Natural killer cell treated with Interleukin-12 subunit alpha and Interleukin-12 subunit beta and Interleukin-15 and Interleukin-18, amount 100 ng/mL, for 72 hours (primary cell): ENCODE data around the gene KLRB1. TPM values are rescaled to one million over a fixed set of nuclear protein-coding genes. Genes with fewer than 3 reads are reported as not detected.
"Not testable (repeated sequence)": the region's sequence is repeated elsewhere in the genome, so short reads cannot be mapped to it uniquely, and the experiment has no call there.

Experiments
- ATAC-seq, 2 donors: fragments of 150-1000 bp; cut with Tn5 transposase in 1 of 2; sonication (Bioruptor Pico), chemical (Tn5 transposase) in 1 of 2; 2 replicates each; pipeline ENCODE4 v1.10.0; 2021
- DNase-seq: peaks from one replicate; pipeline ENCODE4 v3.0.0; 2022; ENCODE audit warnings: low spot score
- H3K27ac Mint-ChIP-seq, 2 donors: 1 replicate in 1 of 2; 2 replicates in 1 of 2; pipeline ENCODE4 v1.8.0; 2022; ENCODE audit warnings: mixed read lengths in 2 of 2, mild to moderate bottlenecking in 1 of 2, moderate library complexity in 1 of 2
- H3K27me3 Mint-ChIP-seq, 2 donors: 1 replicate in 1 of 2; 2 replicates in 1 of 2; pipeline ENCODE4 v1.8.0; 2022; ENCODE audit warnings: mixed read lengths in 2 of 2
- H3K36me3 Mint-ChIP-seq: one replicate; pipeline ENCODE4 v1.8.0; 2022; ENCODE audit warnings: mixed read lengths
- H3K4me1 Mint-ChIP-seq, 2 donors: 1 replicate in 1 of 2; 2 replicates in 1 of 2; pipeline ENCODE4 v1.8.0; 2022; ENCODE audit warnings: low read depth in 2 of 2, mixed read lengths in 2 of 2, mild to moderate bottlenecking in 1 of 2
- H3K4me3 Mint-ChIP-seq: one replicate; pipeline ENCODE4 v1.8.0; 2022; ENCODE audit warnings: mixed read lengths
- H3K9me3 Mint-ChIP-seq: 2 replicates; pipeline ENCODE4 v1.8.0; 2022; ENCODE audit warnings: mixed read lengths
- total RNA-seq, 2 donors: library from RNA; stranded (reverse); gene quantifications; one replicate each; pipeline ENCODE4 v1.2.3, GENCODE V29; 2022

The KLRB1 gene
- 10 to 100 TPM; 10.5 to 23.9 TPM for total RNA-seq

GRCh38 chr12:9607716-9608115 lies at the start of gene KLRB1:
Gene KLRB1, minus strand, starts transcription at chr12:9607916. Its CDS starts 77 bp downstream, at chr12:9607839.
- Mint-ChIP-seq H3K4me1 (peaks cover 77 to 80% of the 10 kb centered on the region in 2 donors), H3K9me3 (peaks cover 5% of the 10 kb centered on the region), H3K27ac (peak within 1 kb of the TSS; percentile 99), H3K36me3 (peaks cover 43% of the 10 kb centered on the region), H3K4me3 (peak within 1 kb of the TSS; percentile 99), H3K27me3 (no peaks in the 10 kb centered on the region)
- ATAC-seq (no peak), DNase-seq (no peak)

GRCh38 chr12:9651265-9651729 lies 43.6 kb upstream of the KLRB1 start:
- Mint-ChIP-seq H3K9me3 (peaks cover 4% of the 10 kb centered on the region), H3K4me1 (peaks cover 66 to 84% of the 10 kb centered on the region in 2 donors), H3K27me3 (no peaks in the 10 kb centered on the region), H3K27ac (peak overlapping the region; percentile 96 to 97), H3K4me3 (peak overlapping the region; percentile 100), H3K36me3 (peaks cover 67% of the 10 kb centered on the region)
- ATAC-seq = peak in 1 of 2 donors; percentile 24
- peak; percentile 78 for DNase-seq

GRCh38 chr12:9650151-9650576 lies 42.4 kb upstream of the KLRB1 start:
- no peak for DNase-seq
- Mint-ChIP-seq H3K9me3 (peaks cover 4% of the 10 kb centered on the region), H3K27ac (peak overlapping the region; percentile 96 to 97), H3K4me1 (peaks cover 59 to 79% of the 10 kb centered on the region in 2 donors), H3K36me3 (peaks cover 62% of the 10 kb centered on the region), H3K4me3 (peak overlapping the region; percentile 100), H3K27me3 (no peaks in the 10 kb centered on the region)
- ATAC-seq = no peak

- no peak for ATAC-seq
These were observed 41.8 kb upstream of the KLRB1 start for GRCh38 chr12:9649532-9649940.

GRCh38 chr12:9648701-9649531 lies 41.2 kb upstream of the KLRB1 start:
- Mint-ChIP-seq H3K27me3 (no peaks in the 10 kb centered on the region), H3K4me1 (peaks cover 58 to 82% of the 10 kb centered on the region in 2 donors), H3K9me3 (peaks cover 1% of the 10 kb centered on the region), H3K36me3 (peaks cover 57% of the 10 kb centered on the region), H3K4me3 (peak overlapping the region; percentile 100), H3K27ac (peak overlapping the region; percentile 96 to 97)
- no peak for ATAC-seq
- DNase-seq = no peak

More at GRCh38 chr12:9649532-9649940, 41.8 kb upstream of the KLRB1 start:
- Mint-ChIP-seq H3K4me1 (peaks cover 58 to 79% of the 10 kb centered on the region in 2 donors), H3K27me3 (no peaks in the 10 kb centered on the region), H3K9me3 (peaks cover 4% of the 10 kb centered on the region), H3K27ac (peak overlapping the region; percentile 96 to 97), H3K36me3 (peaks cover 61% of the 10 kb centered on the region), H3K4me3 (peak overlapping the region; percentile 100)
- no peak for DNase-seq

- Mint-ChIP-seq H3K27me3 (no peaks in the 10 kb centered on the region), H3K4me3 (peak overlapping the region; percentile 100), H3K36me3 (peaks cover 48% of the 10 kb centered on the region), H3K9me3 (no peaks in the 10 kb centered on the region), H3K4me1 (peaks cover 57 to 82% of the 10 kb centered on the region in 2 donors), H3K27ac (peak overlapping the region; percentile 96 to 97)
- peak; percentile 98 for DNase-seq
- ATAC-seq = peak; percentile 89 to 91
These were observed 40.3 kb upstream of the KLRB1 start for GRCh38 chr12:9647825-9648700.

GRCh38 chr12:9646794-9647781 lies 39.4 kb upstream of the KLRB1 start:
- peaks cover 4% of the 10 kb centered on the region for H3K9me3 Mint-ChIP-seq
- DNase-seq = no peak
- peaks cover 46% of the 10 kb centered on the region for H3K36me3 Mint-ChIP-seq
- H3K4me1 Mint-ChIP-seq = peaks cover 59 to 82% of the 10 kb centered on the region in 2 donors
- H3K4me3 Mint-ChIP-seq = peak overlapping the region; percentile 100
- no peaks in the 10 kb centered on the region for H3K27me3 Mint-ChIP-seq
- H3K27ac Mint-ChIP-seq = peak overlapping the region; percentile 96 to 97
- ATAC-seq = no peak

- ATAC-seq (peak; percentile 3 to 34), DNase-seq (peak; percentile 85)
- Mint-ChIP-seq H3K36me3 (peaks cover 35% of the 10 kb centered on the region), H3K4me3 (peak overlapping the region; percentile 100), H3K4me1 (peaks cover 47 to 68% of the 10 kb centered on the region in 2 donors), H3K27ac (peak overlapping the region; percentile 96 to 97)
- H3K27me3 Mint-ChIP-seq, H3K9me3 Mint-ChIP-seq: not testable (repeated sequence)
These were observed 37.4 kb upstream of the KLRB1 start for GRCh38 chr12:9644985-9645551.

GRCh38 chr12:9643266-9643660 lies 35.5 kb upstream of the KLRB1 start:
- peaks cover 41 to 55% of the 10 kb centered on the region in 2 donors for H3K4me1 Mint-ChIP-seq
- H3K36me3 Mint-ChIP-seq = peaks cover 21% of the 10 kb centered on the region
- peaks cover 4% of the 10 kb centered on the region for H3K9me3 Mint-ChIP-seq
- H3K4me3 Mint-ChIP-seq = peak overlapping the region; percentile 100
- peak overlapping the region; percentile 96 to 97 for H3K27ac Mint-ChIP-seq
- ATAC-seq = no peak
- no peaks in the 10 kb centered on the region for H3K27me3 Mint-ChIP-seq
- DNase-seq = no peak

- DNase-seq = peak; percentile 67
- peak; percentile 34 to 37 for ATAC-seq
- Mint-ChIP-seq H3K27ac (peak overlapping the region; percentile 96 to 97), H3K4me3 (peak overlapping the region; percentile 100), H3K9me3 (peaks cover 4% of the 10 kb centered on the region), H3K27me3 (no peaks in the 10 kb centered on the region), H3K36me3 (peaks cover 21% of the 10 kb centered on the region), H3K4me1 (peaks cover 41 to 55% of the 10 kb centered on the region in 2 donors)
These were observed 35.0 kb upstream of the KLRB1 start for GRCh38 chr12:9642606-9643265.

GRCh38 chr12:9640024-9640423 lies 32.3 kb upstream of the KLRB1 start:
- DNase-seq (no peak), ATAC-seq (no peak)
- H3K27me3 Mint-ChIP-seq = no peaks in the 10 kb centered on the region
- peaks cover 48 to 53% of the 10 kb centered on the region in 2 donors for H3K4me1 Mint-ChIP-seq
- H3K36me3 Mint-ChIP-seq = peaks cover 18% of the 10 kb centered on the region
- H3K4me3 Mint-ChIP-seq = no peak overlapping the region
- peaks cover 4% of the 10 kb centered on the region for H3K9me3 Mint-ChIP-seq
- no peak overlapping the region for H3K27ac Mint-ChIP-seq

GRCh38 chr12:9636851-9637206 lies 29.1 kb upstream of the KLRB1 start:
- Mint-ChIP-seq H3K9me3 (no peaks in the 10 kb centered on the region), H3K4me1 (peaks cover 38 to 39% of the 10 kb centered on the region in 2 donors), H3K4me3 (no peak overlapping the region), H3K27me3 (no peaks in the 10 kb centered on the region), H3K36me3 (peaks cover 28% of the 10 kb centered on the region), H3K27ac (peak overlapping the region in 1 of 2 donors; percentile 84)
- DNase-seq (no peak), ATAC-seq (no peak)
